T-helper 1 cell treated with Interleukin-12 subunit alpha and Interleukin-12 subunit beta and Interleukin-4 antibody, amounts not matched to agents 30 μg/mL and 1 μg/mL, for 36 hours (primary cell): ENCODE data around the gene E2F2.
"Not testable (repeated sequence)": the region's sequence is repeated elsewhere in the genome, so short reads cannot be mapped to it uniquely, and the experiment has no call there.

Experiments used
- H3K27ac Mint-ChIP-seq: one replicate; pipeline ENCODE4 v1.8.0; 2021; ENCODE audit warnings: mild to moderate bottlenecking, mixed read lengths
- H3K27me3 Mint-ChIP-seq: one replicate; pipeline ENCODE4 v1.8.0; 2021; ENCODE audit warnings: low read depth, mixed read lengths
- H3K36me3 Mint-ChIP-seq: one replicate; pipeline ENCODE4 v1.8.0; 2021; ENCODE audit warnings: low read depth, mixed read lengths
- H3K4me1 Mint-ChIP-seq: one replicate; pipeline ENCODE4 v1.8.0; 2021; ENCODE audit warnings: low read depth, mixed read lengths
- H3K4me3 Mint-ChIP-seq: one replicate; pipeline ENCODE4 v1.8.0; 2021; ENCODE audit warnings: mild to moderate bottlenecking, moderate library complexity, mixed read lengths
- H3K9me3 Mint-ChIP-seq: one replicate; pipeline ENCODE4 v1.8.0; 2021; ENCODE audit warnings: mixed read lengths

E2F2 gene

DNA sequence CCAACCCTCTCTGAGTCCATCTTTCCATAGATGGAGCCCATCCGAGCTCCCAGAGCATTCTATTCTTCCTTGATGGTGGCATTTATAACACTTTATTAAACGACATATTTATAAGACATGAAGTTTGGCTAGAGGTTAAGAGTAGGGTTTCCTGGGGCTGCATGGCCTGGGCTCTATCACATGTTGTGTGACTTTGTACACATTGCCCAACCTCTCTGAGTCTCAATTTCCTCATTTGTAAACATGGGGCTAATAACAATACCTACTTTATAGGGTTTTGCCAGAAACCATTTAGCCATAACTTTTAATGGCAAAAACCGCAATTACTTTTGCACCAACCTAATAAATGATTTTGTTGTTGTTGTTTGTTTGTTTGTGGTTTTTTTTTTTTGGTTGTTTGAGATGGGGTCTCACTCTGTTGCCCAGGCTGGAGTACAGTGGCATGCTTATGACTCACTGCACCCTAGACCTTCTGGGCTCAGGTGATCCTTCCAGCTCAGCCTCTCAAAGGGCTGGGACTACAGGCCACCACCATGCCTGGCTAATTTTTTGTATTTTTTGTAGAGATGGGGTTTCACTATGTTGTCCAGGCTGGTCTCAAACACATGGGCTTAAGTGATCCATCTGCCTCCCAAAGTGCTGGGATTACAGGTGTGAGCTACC lies 33.1 kb downstream of the E2F2 start:
- Mint-ChIP-seq H3K4me3 (no peak overlapping the region), H3K36me3 (no peaks in the 10 kb centered on the region), H3K27me3 (peaks cover 3% of the 10 kb centered on the region), H3K27ac (peak overlapping the region; percentile 55), H3K4me1 (peaks cover 4% of the 10 kb centered on the region), H3K9me3 (no peaks in the 10 kb centered on the region)

DNA sequence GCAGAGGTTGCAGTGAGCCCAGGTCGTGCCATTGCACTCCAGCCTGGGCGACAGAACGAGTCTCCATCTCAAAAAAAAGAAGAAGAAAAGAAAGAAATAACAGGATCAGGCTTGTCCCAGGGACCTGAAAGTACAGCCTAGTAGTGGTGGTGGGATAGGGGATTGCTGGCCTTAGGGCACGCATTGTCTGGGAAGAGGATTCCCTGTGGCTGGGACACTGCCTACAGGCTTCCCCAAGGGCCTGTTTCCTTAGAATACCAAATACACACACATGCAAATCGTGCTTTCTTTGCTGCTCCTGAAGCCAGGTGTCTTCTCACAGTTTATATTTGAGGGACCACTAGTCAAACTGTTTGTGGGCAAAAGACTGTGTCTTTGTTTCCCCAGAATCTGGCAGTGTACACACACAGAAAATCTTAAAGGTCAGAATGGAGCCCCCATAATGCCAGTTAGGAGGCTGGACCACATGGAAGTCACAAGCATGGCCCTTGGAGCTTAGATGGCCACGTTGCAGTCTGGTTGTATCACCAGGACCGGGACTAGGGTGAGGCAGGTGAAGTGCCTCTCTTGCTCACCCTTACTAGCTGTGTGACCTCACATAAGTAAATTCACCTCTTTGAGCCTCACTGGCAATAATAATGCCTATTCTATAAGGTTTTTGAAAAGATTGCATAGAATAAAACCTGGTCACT lies 34.4 kb downstream of the E2F2 start:
- no peaks in the 10 kb centered on the region for H3K36me3 Mint-ChIP-seq

DNA sequence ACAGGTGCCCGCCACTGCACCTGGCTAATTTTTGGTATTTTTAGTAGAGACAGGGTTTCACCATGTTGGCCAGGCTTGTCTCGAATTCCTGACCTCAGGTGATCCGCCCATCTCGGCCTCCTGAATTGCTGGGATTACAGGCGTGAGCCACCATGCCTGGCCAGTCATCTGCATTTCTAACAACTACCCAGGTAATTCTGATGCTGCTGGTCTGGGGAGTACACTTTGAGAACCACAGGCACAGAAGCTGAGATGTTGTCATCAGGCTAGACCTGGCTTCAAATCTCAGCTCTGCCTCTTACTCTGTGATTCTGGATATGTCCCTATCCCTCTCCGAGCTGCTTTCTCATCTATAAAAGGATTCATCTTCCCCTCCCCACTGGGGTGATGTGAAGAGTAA lies 36.2 kb downstream of the E2F2 start:
- H3K4me1 Mint-ChIP-seq, H3K27ac Mint-ChIP-seq, H3K36me3 Mint-ChIP-seq, H3K4me3 Mint-ChIP-seq, H3K9me3 Mint-ChIP-seq: not testable (repeated sequence)
- peaks cover 17% of the 10 kb centered on the region for H3K27me3 Mint-ChIP-seq

More for the DNA sequence above, 34.4 kb downstream of the E2F2 start:
- Mint-ChIP-seq H3K27me3 (peaks cover 9% of the 10 kb centered on the region), H3K4me3 (no peak overlapping the region), H3K9me3 (no peaks in the 10 kb centered on the region), H3K27ac (no peak overlapping the region), H3K4me1 (peaks cover 4% of the 10 kb centered on the region)

DNA sequence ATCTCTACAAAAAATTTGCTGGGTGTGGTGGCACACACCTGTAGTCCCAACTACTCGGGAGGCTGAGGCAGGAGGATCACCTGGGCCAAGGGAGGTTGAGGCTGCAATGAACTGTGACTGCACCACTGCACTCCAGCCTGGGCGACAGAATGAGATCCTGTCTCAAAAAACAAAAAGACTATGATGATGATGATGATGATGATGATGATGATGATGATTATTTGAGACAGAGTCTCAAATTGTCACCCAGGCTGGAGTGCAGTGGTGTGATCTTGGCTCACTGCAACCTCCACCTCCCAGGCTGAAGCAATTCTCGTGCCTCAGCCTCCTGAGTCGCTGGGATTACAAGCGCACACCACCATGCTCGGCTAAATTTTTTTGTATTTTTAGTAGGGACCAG lies 38.3 kb downstream of the E2F2 start:
- H3K36me3 Mint-ChIP-seq, H3K27ac Mint-ChIP-seq, H3K9me3 Mint-ChIP-seq, H3K4me1 Mint-ChIP-seq, H3K4me3 Mint-ChIP-seq: not testable (repeated sequence)
- H3K27me3 Mint-ChIP-seq, result peaks cover 26% of the 10 kb centered on the region

DNA sequence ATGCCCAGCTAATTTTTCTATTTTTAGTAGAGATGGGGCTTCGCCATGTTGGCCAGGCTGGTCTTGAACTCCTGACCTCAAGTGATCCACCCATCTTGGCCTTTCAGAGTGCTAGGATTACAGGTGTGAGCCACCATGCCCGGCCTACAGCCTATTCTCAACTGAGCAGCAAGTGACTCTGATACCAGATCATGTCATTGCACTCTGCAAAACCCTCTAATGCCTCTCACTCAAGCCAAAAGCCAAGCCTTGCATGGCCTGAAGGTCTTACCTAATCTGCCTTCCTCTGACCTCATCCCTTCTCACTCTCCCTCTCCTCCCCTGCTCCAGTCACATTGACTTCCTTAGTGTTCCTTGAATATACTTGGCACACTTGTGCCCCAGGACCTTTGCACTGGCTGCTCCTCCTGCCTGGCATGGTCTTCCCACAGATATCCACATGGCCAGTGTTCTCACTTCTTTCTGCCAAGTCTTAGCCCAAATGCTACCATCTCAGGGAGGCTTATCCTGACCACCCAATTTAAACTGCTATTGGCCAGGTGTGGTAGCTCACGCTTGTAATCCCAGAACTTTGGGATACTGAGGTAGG lies 38.8 kb downstream of the E2F2 start:
- Mint-ChIP-seq H3K36me3 (no peaks in the 10 kb centered on the region), H3K27me3 (peaks cover 28% of the 10 kb centered on the region), H3K4me3 (no peak overlapping the region), H3K27ac (no peak overlapping the region), H3K4me1 (no peaks in the 10 kb centered on the region), H3K9me3 (no peaks in the 10 kb centered on the region)

DNA sequence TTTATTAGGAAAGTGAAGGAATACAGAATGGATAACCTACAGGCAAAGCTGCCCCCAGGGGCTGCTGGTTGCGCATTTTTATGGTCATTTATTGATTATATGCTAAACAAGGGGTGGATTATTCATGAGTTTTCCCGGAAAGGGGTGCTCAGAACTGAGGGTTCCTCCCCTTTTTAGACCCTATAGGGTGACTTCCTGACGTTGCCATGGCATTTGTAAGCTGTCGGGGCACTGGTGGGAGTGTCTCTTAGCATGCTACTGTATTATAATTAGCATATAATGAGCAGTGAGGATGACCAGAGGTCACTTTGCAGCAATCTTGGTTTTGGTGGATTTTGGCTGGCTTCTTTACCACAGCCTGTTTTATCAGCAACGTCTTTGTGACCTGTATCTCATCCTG lies 41.2 kb downstream of the E2F2 start:
- no peaks in the 10 kb centered on the region for H3K9me3 Mint-ChIP-seq
- H3K27me3 Mint-ChIP-seq, result peaks cover 47% of the 10 kb centered on the region
- H3K4me1 Mint-ChIP-seq, result peaks cover 2% of the 10 kb centered on the region
- no peak overlapping the region for H3K27ac Mint-ChIP-seq
- no peak overlapping the region for H3K4me3 Mint-ChIP-seq
- no peaks in the 10 kb centered on the region for H3K36me3 Mint-ChIP-seq

DNA sequence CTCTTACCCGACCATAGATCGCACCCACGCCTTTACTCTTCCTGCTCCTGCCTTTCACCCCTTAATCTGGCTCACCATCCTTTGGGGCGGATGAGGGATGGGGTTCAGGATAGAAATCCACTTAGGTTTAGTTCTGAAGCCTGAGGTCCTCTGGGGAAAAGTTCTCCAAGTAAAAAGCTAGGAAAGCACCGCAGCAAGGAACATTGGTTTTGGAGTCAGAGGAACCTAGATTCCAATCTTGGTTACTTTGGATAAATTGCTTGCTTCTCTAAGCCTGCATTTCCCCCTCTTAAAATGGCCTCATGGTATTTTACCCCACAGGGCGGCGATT lies 46.1 kb downstream of the E2F2 start:
- Mint-ChIP-seq H3K4me1 (peaks cover 15% of the 10 kb centered on the region), H3K36me3 (no peaks in the 10 kb centered on the region), H3K9me3 (no peaks in the 10 kb centered on the region), H3K4me3 (peak overlapping the region; percentile 91), H3K27ac (peak overlapping the region; percentile 26), H3K27me3 (peaks cover 72% of the 10 kb centered on the region)

DNA sequence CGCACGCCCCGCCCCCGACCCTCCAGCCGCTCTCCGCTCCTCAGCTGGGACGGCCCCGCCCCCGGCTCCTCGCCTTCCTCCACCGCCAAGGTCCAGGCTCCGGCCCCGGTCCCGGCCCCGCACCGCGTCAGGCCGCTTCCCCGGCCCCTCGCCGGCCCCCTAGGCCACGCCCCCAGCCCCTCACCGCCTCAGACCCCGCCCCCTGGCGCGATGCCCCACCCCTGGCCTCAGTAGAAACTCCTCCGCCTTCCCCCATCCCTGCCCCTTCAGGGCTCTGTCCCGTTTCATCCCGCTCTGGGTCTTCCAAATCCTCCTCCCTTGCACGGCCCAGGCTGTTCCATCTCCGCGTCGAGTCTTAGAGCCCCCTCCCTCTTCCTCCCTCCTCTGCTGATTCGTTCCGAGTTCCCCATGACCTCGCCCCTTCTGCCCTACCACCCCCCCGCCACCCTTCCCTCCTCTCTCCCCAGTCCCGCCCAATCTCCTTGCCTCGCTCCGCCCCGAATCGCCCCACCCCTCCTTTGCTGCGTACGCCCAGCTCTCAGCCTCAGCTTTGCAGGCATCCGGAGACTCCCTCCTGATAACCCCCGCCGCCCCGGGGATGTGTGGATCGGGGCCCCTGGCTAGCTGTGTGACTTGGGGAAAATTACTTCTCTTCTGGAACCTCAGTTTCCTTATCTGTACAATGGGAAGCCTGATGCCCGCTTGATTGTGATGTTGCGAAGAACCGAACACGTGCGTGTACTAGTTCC lies 46.6 kb downstream of the E2F2 start:
- Mint-ChIP-seq H3K27ac (peak overlapping the region; percentile 82), H3K4me1 (peaks cover 15% of the 10 kb centered on the region), H3K4me3 (peak overlapping the region; percentile 91), H3K9me3 (no peaks in the 10 kb centered on the region), H3K27me3 (peaks cover 72% of the 10 kb centered on the region), H3K36me3 (no peaks in the 10 kb centered on the region)

DNA sequence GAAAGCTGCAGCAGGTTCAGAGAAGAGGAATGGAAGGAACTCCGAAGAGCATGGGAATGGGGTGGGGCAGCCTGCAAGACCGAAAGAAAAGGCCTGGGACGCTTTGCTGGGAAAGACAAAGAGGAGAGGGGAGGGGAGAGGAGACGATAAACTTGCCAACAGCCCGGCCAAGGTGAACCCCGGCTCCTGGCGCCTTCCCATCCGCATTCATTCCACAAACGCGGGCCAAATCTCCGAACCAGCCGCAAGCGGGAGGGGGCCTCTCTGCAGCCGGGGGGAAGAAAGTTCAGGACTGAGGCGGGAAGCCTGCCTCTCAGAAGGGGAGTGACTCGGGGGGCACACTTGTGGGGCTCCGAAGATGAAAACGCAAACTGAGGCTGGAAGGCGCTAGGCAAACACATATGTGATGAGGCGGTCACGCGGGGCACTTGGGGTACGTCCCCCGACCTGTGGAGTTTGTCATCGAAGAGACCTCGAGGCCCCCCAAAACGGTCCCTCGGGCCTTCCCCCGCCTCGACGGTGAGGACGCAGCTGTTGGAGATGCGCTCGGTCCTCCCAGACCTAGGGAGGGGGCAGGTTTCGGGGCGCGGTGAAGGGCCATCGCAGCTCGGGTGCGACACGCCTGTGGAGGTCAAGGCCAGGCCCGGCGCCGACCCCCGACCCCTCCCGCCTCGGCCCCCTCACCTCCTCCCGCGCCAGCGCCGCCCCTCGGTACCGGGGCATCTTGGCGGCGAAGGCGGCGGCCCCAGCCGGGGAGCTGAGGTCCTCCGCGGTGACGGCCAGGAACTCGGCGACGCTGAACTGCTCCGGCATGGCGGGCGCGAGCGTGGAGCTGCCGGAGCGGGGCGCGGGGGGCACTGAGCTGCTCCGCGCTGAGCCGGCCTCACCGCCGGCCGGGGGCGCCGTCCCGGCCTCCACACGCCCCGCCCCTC lies 47.4 kb downstream of the E2F2 start, which contains the start of gene ASAP3:
Gene ASAP3 (minus strand): TSS at position 859 of the 932 bp plus-strand sequence. CDS start 46 bp downstream, at position 813.
- peak within 1 kb of the TSS; percentile 91 for H3K4me3 Mint-ChIP-seq
- H3K36me3 Mint-ChIP-seq, result no peaks in the 10 kb centered on the region
- H3K4me1 Mint-ChIP-seq, result peaks cover 15% of the 10 kb centered on the region
- no peaks in the 10 kb centered on the region for H3K9me3 Mint-ChIP-seq
- H3K27ac Mint-ChIP-seq, result peak within 1 kb of the TSS; percentile 82
- H3K27me3 Mint-ChIP-seq, result peaks cover 71% of the 10 kb centered on the region

DNA sequence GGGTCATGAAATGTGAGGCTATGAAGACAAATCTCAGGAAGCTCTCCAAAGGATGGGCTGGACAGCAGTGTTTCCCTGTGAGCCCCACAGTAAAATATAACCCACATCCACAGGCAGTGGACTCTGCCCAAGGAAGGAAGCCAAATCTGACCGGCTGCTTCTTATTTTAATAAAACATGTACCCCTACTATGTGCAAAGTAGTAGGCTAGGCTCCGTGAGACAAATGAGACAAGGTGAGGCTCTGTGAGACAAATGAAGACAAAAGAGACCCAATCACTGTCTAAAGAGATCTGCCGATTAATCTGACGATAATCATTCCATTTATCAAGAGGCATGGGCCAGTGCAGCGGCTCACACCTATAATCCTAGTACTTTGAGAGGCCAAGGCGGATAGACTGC lies 49.1 kb downstream of the E2F2 start:
- Mint-ChIP-seq H3K27me3 (peaks cover 61% of the 10 kb centered on the region), H3K4me3 (peak overlapping the region; percentile 10), H3K27ac (no peak overlapping the region), H3K9me3 (no peaks in the 10 kb centered on the region), H3K36me3 (no peaks in the 10 kb centered on the region), H3K4me1 (peaks cover 15% of the 10 kb centered on the region)

DNA sequence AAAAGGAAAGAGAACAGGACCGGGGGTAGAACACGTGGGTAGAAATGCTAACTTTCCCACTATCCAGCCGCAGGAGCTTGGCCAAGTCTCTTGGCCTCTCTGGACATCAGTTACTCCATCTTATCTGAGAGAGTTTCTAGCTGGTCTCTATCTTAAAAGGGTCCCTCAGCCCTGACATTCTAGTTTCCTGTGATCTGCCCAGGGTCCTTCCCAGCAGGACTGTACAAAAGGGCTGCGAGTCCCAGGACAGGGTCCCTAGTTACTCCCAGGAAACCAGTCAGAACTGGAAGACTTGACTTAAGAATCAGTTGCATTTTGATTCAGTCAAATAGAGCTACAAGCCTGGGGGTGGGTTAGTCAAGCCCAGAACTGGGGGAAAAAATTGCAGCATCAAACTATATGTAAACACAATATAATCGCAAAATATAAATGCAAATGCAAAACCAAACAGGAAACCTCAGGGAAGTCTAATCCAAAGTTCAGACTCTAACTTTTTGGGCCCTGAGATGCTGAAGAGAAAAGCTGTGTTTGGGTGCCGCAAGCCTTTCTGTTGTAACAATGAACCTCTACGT lies 49.9 kb downstream of the E2F2 start:
- H3K27me3 Mint-ChIP-seq, result peaks cover 58% of the 10 kb centered on the region
- H3K36me3 Mint-ChIP-seq, result no peaks in the 10 kb centered on the region
- no peak overlapping the region for H3K4me3 Mint-ChIP-seq
- H3K27ac Mint-ChIP-seq, result no peak overlapping the region
- peaks cover 15% of the 10 kb centered on the region for H3K4me1 Mint-ChIP-seq
- no peaks in the 10 kb centered on the region for H3K9me3 Mint-ChIP-seq

DNA sequence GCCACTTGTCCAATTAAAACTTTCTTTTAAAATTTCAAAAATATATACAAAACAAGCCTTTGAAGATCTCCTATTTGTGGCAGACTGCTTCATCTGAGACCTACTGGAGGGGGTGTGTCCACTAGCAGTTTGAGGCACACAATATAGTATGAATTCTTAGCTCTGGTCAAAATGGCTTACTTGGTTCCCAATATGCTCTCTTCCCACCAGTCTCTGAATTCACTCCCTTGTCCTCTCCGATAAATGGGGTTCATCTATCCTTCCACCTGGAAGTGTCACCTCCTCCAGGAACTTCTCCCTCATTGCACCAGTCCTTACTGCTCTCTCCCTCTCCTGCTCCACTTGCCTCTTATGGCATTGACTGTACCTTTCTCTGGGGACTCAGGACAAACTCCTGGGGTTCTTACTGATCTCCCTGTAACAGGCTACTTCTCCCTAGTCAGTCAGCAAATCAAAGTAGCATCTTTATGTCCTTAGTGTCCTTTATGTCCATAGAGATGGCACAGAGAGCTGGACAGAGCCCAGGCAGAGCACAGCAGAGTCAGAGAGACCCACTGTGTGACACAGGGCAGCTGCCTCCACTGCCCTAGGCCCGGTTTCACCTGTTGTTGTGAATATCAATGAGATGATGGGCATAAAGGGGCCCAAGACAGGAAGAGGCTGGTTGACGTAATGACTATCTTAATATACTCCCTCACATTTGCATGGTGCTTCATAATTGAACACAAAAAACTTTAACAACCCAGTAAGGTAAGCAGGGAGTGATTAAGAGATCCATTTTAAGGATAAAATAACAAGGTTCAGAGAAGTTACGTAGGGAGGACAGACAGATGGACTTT lies 50.6 kb downstream of the E2F2 start:
- Mint-ChIP-seq H3K27ac (no peak overlapping the region), H3K4me1 (peaks cover 15% of the 10 kb centered on the region), H3K36me3 (no peaks in the 10 kb centered on the region), H3K27me3 (peaks cover 52% of the 10 kb centered on the region), H3K4me3 (no peak overlapping the region), H3K9me3 (no peaks in the 10 kb centered on the region)

DNA sequence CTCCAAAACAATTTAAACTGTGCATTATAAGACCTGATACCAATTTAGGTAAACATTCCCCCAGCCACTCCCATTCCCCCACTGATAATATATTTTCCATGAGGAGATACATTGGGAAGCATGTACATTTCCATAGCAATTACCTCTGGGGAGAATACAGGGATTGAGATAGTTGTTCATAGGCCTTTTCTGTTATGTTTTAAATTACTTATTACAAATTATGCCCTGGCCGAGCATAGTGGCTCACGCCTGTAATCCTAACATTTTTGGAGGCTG lies 51.4 kb downstream of the E2F2 start:
- Mint-ChIP-seq H3K9me3 (no peaks in the 10 kb centered on the region), H3K4me1 (peaks cover 10% of the 10 kb centered on the region), H3K27me3 (peaks cover 44% of the 10 kb centered on the region), H3K36me3 (no peaks in the 10 kb centered on the region), H3K4me3 (no peak overlapping the region), H3K27ac (no peak overlapping the region)
